COLO668 (cell line): ENCODE data around the gene MOB3B.
A peak's percentile ranks its signal among the peaks of the same experiment; 100 is the strongest.

Source experiments
- DNase-seq: peaks from one replicate; lab custom pipeline; 2025; ENCODE audit not compliant: unreplicated experiment; lab: John Stamatoyannopoulos, UW

Gene MOB3B

DNA sequence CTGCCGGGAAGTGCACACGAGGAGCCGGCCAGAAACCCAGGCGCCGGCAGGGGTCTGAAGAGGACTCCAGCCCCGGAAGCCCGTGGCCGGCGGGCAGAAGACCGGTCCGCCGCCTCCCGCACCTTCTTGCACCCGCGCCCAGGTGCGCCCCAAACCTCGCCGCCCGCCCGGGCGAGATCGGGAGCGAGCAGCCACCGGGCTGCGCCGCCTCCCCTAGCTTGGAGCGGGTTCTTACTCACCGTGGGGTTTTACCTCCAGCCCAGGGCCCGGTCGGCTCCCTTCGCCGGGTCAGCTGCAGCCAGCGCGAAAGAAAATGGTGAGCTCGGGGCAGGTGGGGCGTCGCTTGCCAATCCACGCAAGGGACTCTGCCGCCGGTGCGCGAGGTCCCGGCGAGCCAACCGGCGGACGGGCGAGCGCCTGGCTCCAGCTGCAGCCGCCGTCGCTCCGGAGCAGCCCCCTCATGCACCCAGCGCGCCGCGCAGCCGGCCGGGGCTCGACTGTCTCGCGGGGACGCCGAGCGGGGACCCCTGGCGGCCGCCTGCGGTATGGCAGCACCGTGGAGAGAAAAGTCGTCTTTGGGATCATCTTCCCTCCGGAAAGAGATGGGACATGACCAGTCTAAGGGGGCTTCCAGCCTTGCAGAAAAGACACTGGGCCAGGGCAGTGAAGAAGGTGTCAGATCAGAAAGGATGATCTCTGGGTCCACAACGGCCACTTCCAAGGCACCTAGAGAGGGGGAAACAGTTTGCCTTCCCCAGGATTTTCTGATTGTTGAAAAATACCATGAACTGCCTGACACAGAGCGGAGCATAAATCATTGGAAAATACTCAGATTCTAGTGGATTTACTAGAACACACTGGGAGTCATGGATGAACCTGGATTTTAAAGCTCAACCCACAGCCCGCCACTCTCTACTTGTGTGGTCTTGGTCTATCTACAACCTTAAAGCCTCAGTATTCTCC is at the start of gene MOB3B:
Gene MOB3B, minus strand, starts transcription at position 499 of the 963 bp plus-strand sequence. CDS start 74,264 bp downstream, outside the sequence.
- peak; percentile 89 for DNase-seq

DNA sequence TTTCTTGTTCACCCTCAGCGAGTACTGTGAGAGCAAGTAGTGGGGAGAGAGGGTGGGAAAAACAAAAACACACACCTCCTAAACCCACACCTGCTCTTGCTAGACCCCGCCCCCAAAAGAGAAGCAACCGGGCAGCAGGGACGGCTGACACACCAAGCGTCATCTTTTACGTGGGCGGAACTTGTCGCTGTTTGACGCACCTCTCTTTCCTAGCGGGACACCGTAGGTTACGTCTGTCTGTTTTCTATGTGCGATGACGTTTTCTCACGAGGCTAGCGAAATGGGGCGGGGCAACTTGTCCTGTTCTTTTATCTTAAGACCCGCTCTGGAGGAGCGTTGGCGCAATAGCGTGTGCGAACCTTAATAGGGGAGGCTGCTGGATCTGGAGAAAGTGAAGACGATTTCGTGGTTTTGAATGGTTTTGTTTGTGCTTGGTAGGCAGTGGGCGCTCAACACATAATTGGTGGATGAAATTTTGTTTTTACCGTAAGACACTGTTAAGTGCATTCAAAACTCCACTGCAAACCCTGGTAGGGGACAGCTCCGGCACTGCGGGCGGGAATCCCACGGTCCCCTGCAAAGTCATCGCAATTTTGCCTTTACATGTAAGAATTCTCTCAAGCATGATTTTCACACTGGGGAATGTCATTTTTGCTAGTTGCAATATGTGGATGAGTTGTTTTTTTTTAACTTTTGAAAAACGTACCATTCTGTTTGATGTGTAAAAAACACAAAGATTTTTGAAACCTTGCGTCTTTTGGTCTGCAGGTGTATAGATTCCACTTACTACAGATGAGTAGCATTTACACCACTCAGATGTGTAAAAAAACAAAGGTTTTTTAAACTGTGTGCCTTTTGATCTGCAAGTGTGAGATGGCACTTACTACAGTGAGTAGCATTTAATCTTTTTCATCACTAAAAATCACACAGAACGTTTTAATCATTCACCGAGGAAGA is 44.3 kb upstream of the MOB3B start:
- peak; percentile 97 for DNase-seq

DNA sequence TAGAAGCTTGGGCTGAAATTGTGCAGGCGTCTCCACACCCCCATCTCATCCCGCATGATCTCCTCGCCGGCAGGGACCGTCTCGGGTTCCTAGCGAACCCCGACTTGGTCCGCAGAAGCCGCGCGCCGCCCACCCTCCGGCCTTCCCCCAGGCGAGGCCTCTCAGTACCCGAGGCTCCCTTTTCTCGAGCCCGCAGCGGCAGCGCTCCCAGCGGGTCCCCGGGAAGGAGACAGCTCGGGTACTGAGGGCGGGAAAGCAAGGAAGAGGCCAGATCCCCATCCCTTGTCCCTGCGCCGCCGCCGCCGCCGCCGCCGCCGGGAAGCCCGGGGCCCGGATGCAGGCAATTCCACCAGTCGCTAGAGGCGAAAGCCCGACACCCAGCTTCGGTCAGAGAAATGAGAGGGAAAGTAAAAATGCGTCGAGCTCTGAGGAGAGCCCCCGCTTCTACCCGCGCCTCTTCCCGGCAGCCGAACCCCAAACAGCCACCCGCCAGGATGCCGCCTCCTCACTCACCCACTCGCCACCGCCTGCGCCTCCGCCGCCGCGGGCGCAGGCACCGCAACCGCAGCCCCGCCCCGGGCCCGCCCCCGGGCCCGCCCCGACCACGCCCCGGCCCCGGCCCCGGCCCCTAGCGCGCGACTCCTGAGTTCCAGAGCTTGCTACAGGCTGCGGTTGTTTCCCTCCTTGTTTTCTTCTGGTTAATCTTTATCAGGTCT is 43.5 kb upstream of the MOB3B start, which contains the start of gene C9orf72:
Gene C9orf72, minus strand, starts transcription at position 564 of the 716 bp plus-strand sequence. CDS start 6,361 bp downstream, outside the sequence.
- DNase-seq = peak; percentile 88

DNA sequence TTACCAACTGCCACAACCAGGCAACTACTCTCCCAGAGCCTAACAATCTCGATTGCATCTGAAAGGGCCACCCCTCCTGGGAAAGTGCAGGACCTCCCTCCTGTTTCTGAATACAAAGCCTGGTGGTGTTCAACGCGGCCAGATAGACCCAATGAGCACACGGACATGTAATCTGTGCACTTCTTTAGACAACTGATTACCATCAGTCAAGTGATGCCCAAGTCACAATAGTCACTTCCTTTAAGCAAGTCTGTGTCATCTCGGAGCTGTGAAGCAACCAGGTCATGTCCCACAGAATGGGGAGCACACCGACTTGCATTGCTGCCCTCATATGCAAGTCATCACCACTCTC is 42.9 kb upstream of the MOB3B start:
- peak; percentile 48 for DNase-seq

DNA sequence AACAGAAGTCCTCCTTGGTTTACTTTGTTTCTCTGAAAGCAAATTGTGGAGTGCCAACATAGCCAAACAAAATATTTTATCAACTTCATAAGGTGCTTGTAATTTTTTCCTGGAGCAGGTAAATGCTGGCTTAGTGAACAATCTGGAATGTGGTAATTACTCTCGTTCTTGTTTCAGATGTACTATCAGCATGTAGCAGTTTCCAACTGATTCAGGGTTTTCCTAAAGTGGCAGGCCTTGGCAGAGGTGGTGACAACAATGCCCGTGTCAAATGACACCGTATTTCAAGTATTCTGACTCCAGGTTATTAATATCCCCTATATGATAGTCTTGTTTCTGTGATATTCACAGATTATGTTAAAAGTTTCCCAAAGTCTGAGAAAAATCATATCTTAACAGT is 42.4 kb upstream of the MOB3B start:
- no peak for DNase-seq

DNA sequence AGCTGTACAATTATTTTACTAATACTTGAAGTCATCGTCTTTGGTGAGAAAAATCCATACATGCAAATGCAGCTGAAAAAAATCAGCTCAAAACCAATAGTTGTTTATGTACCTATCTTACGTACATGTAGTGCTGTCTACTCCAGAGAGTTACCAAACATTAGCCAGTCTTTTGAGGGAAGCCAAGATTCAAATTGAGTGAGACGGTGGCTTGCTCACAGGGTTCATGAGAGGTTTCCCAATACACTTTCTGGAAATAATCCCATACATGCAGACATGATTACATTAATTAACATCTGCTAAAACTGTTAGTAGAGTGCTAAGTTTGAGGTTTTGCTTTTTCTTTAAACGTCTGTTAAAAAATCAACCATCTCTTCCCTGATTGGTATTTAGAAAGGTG is 41.4 kb upstream of the MOB3B start:
- no peak for DNase-seq

DNA sequence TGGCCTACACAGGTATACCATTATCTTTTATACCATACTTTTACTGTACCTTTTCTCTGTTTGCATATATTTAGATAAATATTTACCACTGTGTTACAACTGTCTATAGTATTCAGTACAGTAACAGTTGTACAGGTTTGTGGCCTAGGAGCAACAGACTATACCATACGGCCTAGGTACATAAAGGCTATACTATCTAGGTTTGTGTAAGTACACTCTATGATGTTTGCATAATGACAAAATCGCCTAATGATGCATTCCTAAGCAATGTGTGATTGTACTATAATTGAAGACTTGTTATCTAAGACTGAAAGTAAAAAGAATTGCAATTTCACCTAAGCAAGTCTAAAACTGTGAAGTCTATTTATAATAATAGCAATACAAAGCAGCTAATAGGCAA is 39.8 kb upstream of the MOB3B start:
- DNase-seq = no peak

DNA sequence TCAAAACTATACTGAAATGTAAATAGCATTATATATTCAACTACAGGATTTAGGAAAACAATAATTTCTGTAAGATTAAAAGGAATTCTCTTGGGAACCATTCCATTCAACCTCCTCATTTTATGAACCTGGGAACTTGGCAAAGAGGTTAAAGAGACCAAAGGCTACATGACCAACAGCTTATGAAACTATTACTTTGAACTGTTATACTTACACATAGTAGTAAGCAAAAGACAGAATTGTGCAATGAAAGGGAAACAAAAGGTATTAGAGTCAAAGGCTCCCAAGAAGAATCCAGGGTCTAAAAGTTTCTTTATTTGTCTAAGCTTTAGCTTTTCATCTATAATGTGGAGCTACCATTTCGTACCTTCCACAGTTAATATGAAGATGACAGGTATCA is 36.5 kb upstream of the MOB3B start:
- DNase-seq = no peak

DNA sequence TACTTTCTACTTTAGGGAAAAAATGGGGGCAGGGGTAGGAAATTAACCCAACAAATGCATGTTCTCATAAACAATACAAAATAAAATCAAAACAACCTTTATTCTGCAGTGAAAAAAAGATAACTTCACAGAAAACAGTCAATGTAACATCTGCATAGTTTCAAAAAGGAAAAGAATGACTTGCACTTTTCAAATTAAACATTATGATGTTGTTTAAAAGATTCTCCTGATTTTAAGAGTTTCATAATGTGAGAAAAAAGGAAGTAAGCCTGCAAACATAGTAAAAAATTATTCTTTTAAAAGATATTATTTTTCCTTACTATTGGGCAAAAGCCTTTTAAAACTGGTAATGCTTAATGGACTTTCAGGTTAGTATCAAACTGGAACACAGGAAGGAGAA is 36.1 kb upstream of the MOB3B start:
- DNase-seq = no peak

DNA sequence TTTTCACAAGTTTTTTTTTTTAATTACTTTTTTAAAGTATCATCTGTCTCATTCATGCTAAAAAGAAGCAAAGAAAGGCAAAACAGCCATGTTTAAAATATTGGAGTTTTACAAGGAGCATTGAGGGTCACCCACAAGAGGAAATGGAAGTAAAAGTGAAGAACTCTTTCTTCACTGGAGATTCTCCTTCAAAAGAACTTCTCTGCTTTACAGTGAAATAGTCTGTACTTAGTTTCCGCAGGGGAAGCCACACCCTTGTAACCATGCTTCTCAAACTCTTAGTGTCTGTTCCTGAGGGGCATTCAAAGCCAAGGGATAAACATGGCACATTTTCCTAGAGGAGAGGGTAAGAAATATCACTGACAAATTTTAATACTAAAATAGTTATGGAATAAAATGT is 35.1 kb upstream of the MOB3B start:
- no peak for DNase-seq

DNA sequence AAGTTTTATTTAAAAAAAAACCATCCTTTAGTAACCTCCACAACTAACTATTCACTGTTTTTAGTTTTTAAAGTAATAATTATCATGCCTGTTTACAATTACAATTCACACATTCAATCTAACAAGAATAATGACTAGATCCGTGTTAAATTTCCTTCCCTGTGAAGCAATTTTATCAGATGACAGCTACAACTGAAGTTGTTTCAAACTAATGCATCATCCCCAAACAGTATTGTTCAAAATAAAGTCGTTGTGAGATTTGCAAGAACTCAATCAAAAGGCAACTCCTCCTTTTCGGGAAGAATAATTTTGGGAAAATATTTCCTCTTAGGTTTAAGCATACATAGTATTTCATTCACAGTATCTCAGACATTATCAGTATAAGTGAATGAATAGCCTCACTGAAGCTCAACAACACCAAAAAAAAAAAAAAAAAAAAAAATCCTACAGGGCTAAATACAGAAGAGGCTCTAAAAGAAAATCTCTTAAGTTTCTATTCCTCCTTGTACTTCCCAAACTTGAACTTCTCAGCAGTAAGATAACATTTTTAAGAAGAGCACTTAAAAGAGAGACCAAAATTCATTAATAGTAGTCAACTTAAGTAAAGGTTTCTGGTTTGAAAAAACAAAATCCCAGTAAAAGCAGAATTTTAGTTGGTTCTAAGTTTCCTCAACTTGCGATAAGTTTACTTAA is 34.3 kb upstream of the MOB3B start:
- no peak for DNase-seq

DNA sequence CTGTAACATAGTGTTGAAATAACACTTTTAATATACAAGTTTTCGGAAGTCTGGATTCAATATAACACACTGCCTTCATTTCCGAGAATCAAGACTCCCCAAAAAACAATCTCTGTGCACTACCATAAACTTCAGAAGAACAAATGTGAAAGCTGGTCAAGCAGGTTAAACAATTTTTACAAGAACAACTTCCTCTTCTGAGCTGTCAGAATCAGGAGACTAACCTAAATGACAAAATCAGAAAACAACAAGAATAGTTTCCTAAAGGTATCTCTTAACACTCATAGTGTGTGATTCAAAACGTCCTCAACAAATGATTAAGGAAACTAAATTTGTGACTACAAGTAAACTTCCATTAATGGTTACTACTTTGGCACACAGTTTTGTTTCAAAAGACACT is 32.1 kb upstream of the MOB3B start:
- DNase-seq = no peak

DNA sequence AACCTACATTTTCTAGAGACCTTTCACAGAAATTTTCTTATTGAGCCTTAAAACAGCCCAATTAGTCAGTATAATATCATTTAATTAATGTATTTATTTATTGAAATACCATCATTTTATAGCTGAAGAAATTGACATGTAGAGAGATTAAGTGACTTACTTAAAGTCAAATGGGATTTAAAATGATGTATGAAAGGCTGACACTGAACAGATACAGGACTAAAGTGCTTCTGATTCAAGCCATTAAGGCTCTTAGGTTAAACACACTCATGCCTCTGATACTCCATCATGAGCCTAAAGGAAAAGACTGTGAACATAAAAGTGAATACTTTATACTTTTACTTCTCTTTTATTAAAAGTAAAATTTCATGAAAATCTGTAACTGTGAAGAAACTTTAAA is 30.8 kb upstream of the MOB3B start:
- no peak for DNase-seq

DNA sequence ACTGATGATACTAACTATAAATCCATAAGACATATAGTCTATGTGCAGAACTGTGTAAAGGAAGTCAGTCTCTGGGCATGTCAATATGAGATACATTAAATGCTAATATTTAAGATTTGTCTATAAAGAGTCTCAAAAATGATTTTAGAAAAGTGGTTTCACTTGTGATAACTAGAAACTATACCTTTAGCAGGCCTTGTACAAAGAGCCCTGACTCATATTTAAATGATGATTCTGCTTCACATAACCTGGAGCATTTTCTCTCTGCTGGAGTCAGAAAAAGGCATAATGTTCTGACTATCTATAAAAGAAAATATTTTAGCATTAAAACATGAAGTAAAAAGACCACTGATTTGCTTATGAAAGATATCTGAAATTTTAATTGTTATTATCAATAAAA is 28.7 kb upstream of the MOB3B start:
- DNase-seq = no peak

DNA sequence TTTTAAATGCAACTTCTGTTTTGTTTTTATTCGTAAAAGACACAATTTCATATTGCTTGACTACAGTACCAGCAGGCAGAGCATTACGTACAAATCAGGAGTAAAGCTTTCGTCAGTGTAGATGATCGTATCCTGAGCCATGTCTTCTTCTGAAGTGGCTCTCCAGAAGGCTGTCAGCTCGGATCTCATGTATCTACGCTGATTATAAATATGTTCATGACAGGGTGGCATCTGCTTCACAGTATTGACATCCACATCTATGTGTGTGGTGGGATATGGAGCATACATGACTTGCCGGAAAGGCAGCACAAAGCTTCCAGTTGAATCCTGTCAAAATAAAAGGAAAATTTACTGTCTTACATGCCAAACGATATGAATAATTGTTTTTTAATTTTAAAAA is 26.9 kb upstream of the MOB3B start:
- DNase-seq = no peak

DNA sequence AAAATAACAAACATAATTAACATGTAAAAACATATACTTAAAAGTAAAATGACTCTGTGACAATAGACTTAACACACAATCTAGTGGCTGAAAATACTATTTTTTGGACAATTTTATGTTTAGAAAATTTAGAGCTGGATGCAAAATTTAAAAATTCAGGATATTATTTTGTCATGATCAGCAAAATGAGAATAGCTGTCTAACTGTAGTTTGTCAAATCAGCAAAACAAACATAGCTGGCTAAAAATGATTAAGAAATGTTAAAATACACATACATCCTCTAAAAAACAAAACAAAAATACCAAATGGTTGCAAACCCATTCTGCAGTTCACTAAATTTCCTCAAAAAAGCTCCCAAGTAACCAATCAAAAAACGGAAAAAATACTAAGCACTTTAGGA is 25.1 kb upstream of the MOB3B start:
- DNase-seq = no peak

DNA sequence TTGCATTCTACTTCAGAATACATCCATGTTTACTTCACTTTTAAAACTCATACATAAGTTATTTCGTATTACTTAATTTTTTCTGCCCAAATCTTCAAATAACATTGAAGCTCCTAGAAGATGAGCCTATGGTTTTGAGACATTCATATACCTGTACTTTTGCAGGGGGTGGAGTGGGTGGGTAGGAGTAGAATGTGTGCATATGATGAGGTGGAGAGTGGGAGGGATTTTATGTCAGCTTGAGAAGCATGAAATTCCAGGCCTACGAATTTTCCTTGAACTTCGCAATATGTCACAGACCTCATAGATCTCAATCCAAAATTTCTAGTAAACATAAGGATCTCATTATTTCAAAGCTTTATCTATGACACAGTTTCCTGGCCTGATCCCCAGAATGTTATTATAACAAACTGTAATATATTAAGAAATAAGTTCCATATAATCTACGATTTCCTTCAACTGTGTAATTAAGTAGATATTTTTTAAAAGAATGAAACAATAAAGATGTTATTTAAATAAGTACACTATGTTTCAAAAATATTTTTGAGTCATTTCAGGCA is 19.7 kb upstream of the MOB3B start:
- no peak for DNase-seq

DNA sequence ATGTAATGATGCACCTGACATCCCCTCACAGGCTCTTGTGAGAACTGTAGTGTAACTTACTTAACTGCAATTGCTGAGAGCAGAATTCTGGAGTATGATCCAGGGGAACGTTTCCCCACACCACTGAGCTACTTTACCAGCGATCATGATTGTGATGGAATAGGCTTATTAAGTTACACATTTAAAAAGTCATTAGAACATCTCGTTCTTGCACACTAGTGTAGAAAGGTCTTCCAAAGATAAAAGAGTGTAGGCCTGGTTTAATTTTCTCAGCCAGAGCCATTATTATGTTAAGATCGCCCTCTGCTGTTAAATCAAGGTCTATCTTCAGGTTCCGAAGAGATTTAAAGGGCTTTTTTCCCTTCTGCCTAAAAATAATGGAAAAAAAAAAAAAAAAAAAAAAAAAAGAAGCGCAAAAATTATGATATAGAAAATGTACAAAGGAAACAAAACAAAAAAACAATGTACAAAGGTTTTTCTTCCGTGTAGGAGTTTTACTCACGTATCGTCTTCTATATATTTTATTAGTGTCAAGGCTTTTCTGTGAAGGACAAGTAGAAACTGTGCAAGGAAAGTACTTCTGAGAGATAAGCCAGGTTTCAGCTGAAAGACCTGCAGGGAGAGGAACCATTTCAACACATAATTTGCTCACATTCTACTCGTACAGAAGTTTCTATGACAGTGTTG is 18.6 kb upstream of the MOB3B start:
- DNase-seq = no peak

DNA sequence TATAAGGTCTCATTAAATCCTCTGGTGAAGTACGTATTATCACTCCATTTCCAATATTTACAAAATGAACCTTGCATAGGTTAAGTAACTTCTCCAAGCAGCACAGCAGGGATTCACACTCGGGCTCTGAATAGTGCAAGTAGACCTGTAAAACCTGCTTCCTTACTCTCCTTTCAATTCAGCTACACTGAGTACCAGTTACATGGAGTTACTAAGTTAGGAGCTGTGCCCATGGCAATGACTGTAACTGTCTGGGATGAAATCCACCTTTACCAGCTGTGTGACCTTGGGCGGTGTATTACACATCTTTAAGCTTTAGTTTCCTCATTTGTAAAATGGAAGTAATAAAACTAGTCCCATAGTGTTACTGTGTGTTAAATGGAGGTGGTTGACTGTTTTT is 15.9 kb upstream of the MOB3B start:
- DNase-seq = no peak

DNA sequence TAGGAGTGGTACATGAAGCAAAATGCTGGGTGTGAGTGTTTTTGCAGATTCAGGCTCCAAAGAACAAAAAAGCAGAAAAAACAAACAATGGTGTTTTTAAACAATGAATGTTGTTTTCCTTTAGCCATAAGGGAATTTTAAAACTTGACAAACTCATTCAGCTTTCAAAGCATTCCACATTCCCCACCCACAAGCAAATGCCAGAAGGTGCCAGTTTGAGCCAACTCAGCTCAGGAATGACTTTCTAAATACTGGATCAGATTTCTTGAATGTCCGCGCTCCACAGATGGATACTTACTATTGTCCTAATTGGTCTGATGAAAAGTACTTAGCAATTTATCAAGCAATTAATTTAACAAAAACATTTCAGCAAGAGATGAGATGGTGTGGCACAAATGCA is 12.9 kb upstream of the MOB3B start:
- DNase-seq = no peak
